Measurements from ENCODE around the gene NUTM2D. TPM values are rescaled to one million over a fixed set of nuclear protein-coding genes. Genes with fewer than 3 reads are reported as not detected.

Gene NUTM2D
- 0.81 and 7.0 TPM in 2 replicates for total RNA-seq

GRCh38 chr10:87357444-87357843, at the start of gene NUTM2D:
Gene NUTM2D (plus strand): TSS chr10:87357744. CDS start chr10:87358266, 522 bp downstream.

Other genes starting within 250 kb of the NUTM2D start
- 0.49 and 0.76 TPM in 2 replicates for gene NUTM2A, start 132.3 kb upstream of the NUTM2D start, total RNA-seq
- gene MINPP1, start 147.1 kb downstream of the NUTM2D start, total RNA-seq, result 26.4 and 30.0 TPM in 2 replicates